CD4-positive, alpha-beta T cell (primary cell): ENCODE data around the gene UBL4A. TPM values are rescaled to one million over a fixed set of nuclear protein-coding genes. Genes with fewer than 3 reads are reported as not detected.

ENCODE experiments used
- ATAC-seq: fragments of 200-7000 bp; cut with Tn5 transposase; one replicate; pipeline ENCODE4 v1.10.0; 2022; ENCODE audit warnings: mild to moderate bottlenecking; ENCODE audit not compliant: poor library complexity
- CTCF ChIA-PET: fragments of 350-600 bp; sonication (Branson Sonifier 250); formaldehyde crosslinking; loops from one replicate; lab custom pipeline; 2021; ENCODE audit warnings: antibody characterized with exemption, inconsistent platforms; lab: Charles Lee
- POLR2A ChIA-PET: fragments of 350-600 bp; sonication (Branson Sonifier 250); formaldehyde crosslinking; loops from one replicate; lab custom pipeline; 2021; ENCODE audit warnings: antibody characterized with exemption, inconsistent platforms; lab: Charles Lee
- DNase-seq, 14 experiments: peaks; one replicate each; pipeline ENCODE4 v3.0.0-alpha.2; 2013 to 2020; ENCODE audit warnings: mixed read lengths in 2 of 14
- H3K27ac ChIP-seq, 2 donors: one replicate each; pipeline versions ENCODE4 v1.5.1 to v1.7.0; 2013; ENCODE audit warnings: low read length in 2 of 2, low read depth in 1 of 2, mild to moderate bottlenecking in 1 of 2
- H3K27me3 ChIP-seq, 2 experiments: 1 replicate in 1 of 2; 2 replicates in 1 of 2; pipeline versions ENCODE4 v1.6.1 to v1.7.0; 2013; ENCODE audit warnings: low read length in 2 of 2, control low read depth in 1 of 2, mild to moderate bottlenecking in 1 of 2, moderate library complexity in 1 of 2; ENCODE audit not compliant: insufficient read depth in 2 of 2, control insufficient read depth in 1 of 2
- H3K36me3 ChIP-seq: one replicate; pipeline ENCODE4 v1.6.1; 2013; ENCODE audit warnings: low read length, control low read depth; ENCODE audit not compliant: insufficient read depth
- H3K4me1 ChIP-seq: one replicate; pipeline ENCODE4 v1.6.1; 2013; ENCODE audit warnings: low read length, control low read depth; ENCODE audit not compliant: insufficient read depth
- H3K4me3 ChIP-seq: one replicate; pipeline ENCODE4 v1.5.1; 2013; ENCODE audit warnings: mild to moderate bottlenecking, low read length, moderate library complexity
- H3K9me3 ChIP-seq, 2 experiments: 1 replicate in 1 of 2; 2 replicates in 1 of 2; pipeline versions ENCODE4 v1.6.1 to v1.7.0; 2013; ENCODE audit warnings: low read length in 2 of 2, mild to moderate bottlenecking in 2 of 2, control low read depth in 1 of 2, moderate library complexity in 1 of 2; ENCODE audit not compliant: control insufficient read depth in 1 of 2, insufficient read depth in 1 of 2
- H3K27ac Mint-ChIP-seq: one replicate; pipeline ENCODE4 v1.8.0; 2020; ENCODE audit warnings: mixed read lengths
- H3K27me3 Mint-ChIP-seq: one replicate; pipeline ENCODE4 v1.8.0; 2021; ENCODE audit warnings: mixed read lengths
- H3K36me3 Mint-ChIP-seq: one replicate; pipeline ENCODE4 v1.8.0; 2021; ENCODE audit warnings: low read depth, mixed read lengths
- H3K4me1 Mint-ChIP-seq: one replicate; pipeline ENCODE4 v1.8.0; 2021; ENCODE audit warnings: low read depth, mixed read lengths
- H3K4me3 Mint-ChIP-seq: one replicate; pipeline ENCODE4 v1.8.0; 2020; ENCODE audit warnings: mild to moderate bottlenecking, mixed read lengths
- H3K9me3 Mint-ChIP-seq: one replicate; pipeline ENCODE4 v1.8.0; 2020; ENCODE audit warnings: mixed read lengths
- CTCF ChIP-seq: fragments of 200-600 bp; IDR thresholded peaks from one replicate; pipeline ENCODE4 v1.8.0; 2022; ENCODE audit warnings: antibody characterized with exemption, mild to moderate bottlenecking
- intact Hi-C, 2 experiments: fragments of 100-400 bp; cut with DNase I in 1 of 2; cut with micrococcal nuclease in 1 of 2; formaldehyde crosslinking; loops; one replicate each; pipeline versions ENCODE4 v1.15.1 to v1.9.0; 2023 to 2025; cut with DNase I, micrococcal nuclease
- total RNA-seq, 174 experiments: library from RNA in 2 of 174; stranded (reverse) in 2 of 174; gene quantifications; one replicate each; pipeline ENCODE4 v1.2.3 and lab custom pipeline; 2021 to 2026

Gene UBL4A
- total RNA-seq, 2 experiments from 2014 or later: 6.6 to 8.9 TPM

- intact Hi-C loops: loop anchor here (5.0 kb wide), 2 partner anchors 128 to 133 kb away; partner anchors contain the start of gene RPL10 (in 1 of the 2)
- Mint-ChIP-seq H3K36me3 (peaks cover 6% of the 10 kb centered on the region), H3K27me3 (no peaks in the 10 kb centered on the region), H3K9me3 (no peaks in the 10 kb centered on the region), H3K4me1 (peaks cover 27% of the 10 kb centered on the region), H3K27ac (no peak overlapping the region), H3K4me3 (no peak overlapping the region)
- peaks cover 32% of the 10 kb centered on the region for H3K4me1 ChIP-seq
- no peaks in the 10 kb centered on the region for H3K27me3 ChIP-seq
- no peak overlapping the region for H3K27ac ChIP-seq
- TF ChIP-seq CTCF: no peak
- H3K9me3 ChIP-seq: no peaks in the 10 kb centered on the region
- H3K4me3 ChIP-seq: no peak overlapping the region
- ATAC-seq: no peak
- no peak for DNase-seq
- POLR2A ChIA-PET: no interaction called here
- H3K36me3 ChIP-seq: peaks cover 21% of the 10 kb centered on the region
- CTCF ChIA-PET: no interaction called here
These were observed 43.9 kb upstream of the UBL4A start for GRCh38 chrX:154530286-154530685.

GRCh38 chrX:154529206-154529612, 42.8 kb upstream of the UBL4A start:
- no peak overlapping the region for H3K4me3 ChIP-seq
- H3K27ac Mint-ChIP-seq: no peak overlapping the region
- H3K36me3 Mint-ChIP-seq: no peaks in the 10 kb centered on the region
- DNase-seq (no peak), ATAC-seq (no peak)
- no peaks in the 10 kb centered on the region for H3K27me3 Mint-ChIP-seq
- CTCF ChIA-PET: no interaction called here
- intact Hi-C loops: no loop called here
- no peak for TF ChIP-seq CTCF
- no peak overlapping the region for H3K4me3 Mint-ChIP-seq
- peaks cover 16% of the 10 kb centered on the region for H3K36me3 ChIP-seq
- POLR2A ChIA-PET: no interaction called here
- H3K9me3 ChIP-seq: no peaks in the 10 kb centered on the region
- no peaks in the 10 kb centered on the region for H3K9me3 Mint-ChIP-seq
- no peak overlapping the region for H3K27ac ChIP-seq
- H3K4me1 Mint-ChIP-seq: peaks cover 22% of the 10 kb centered on the region
- H3K4me1 ChIP-seq: peaks cover 24% of the 10 kb centered on the region
- H3K27me3 ChIP-seq: no peaks in the 10 kb centered on the region

- ChIA-PET CTCF (interaction anchor here (0.6 to 1.3 kb wide), 7 partner anchors 8 to 129 kb away, joined by 3 to 8 read pairs (median 3); partner anchors contain the start of genes ATP6AP1, FAM3A and RPL10), POLR2A (interaction anchor here (0.6 to 3.1 kb wide), 8 partner anchors 11 to 148 kb away, joined by 3 to 21 read pairs (median 4); partner anchors contain the start of genes ATP6AP1, EMD, FAM3A and RPL10)
- peak overlapping the region; percentile 5 for H3K4me3 ChIP-seq
- H3K36me3 ChIP-seq: no peaks in the 10 kb centered on the region
- Mint-ChIP-seq H3K4me1 (peaks cover 22% of the 10 kb centered on the region), H3K4me3 (no peak overlapping the region), H3K27ac (peak overlapping the region; percentile 51), H3K9me3 (no peaks in the 10 kb centered on the region), H3K27me3 (no peaks in the 10 kb centered on the region), H3K36me3 (no peaks in the 10 kb centered on the region)
- no peaks in the 10 kb centered on the region for H3K9me3 ChIP-seq
- intact Hi-C loops: no loop called here
- H3K4me1 ChIP-seq: peaks cover 24% of the 10 kb centered on the region
- peak; percentile 93 for ATAC-seq
- peak; percentile 36 to 77 (median 54) for DNase-seq
- no peak overlapping the region for H3K27ac ChIP-seq
- TF ChIP-seq CTCF: no peak
- no peaks in the 10 kb centered on the region for H3K27me3 ChIP-seq
These were observed 40.7 kb upstream of the UBL4A start for GRCh38 chrX:154526901-154527675.
